ENCODE data around the gene RNF144A.

DNA sequence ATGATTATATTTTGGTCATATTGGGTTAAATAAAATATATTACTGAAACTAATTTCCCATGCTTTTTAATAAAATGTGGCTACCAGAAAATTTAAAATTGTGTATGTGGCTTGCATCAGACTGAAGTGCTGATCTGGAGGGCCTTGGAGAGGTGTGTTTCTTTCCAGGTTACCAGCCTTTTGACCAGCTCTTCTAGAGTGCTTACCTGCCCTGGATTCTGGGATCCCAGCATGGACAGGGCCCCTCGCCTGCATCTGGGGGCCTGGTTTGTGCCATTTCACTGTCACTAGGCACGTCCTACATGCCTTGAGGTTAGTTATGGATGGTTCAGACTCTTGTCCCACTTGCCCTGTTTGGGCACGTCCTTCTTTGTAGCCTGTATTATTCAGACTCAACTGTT lies 10.5 kb downstream of the RNF144A start:
- TF ChIP-seq POLR2A (IDR thresholded peaks at IDR 0.05) = no peak
- TF ChIP-seq, protein P1, sequence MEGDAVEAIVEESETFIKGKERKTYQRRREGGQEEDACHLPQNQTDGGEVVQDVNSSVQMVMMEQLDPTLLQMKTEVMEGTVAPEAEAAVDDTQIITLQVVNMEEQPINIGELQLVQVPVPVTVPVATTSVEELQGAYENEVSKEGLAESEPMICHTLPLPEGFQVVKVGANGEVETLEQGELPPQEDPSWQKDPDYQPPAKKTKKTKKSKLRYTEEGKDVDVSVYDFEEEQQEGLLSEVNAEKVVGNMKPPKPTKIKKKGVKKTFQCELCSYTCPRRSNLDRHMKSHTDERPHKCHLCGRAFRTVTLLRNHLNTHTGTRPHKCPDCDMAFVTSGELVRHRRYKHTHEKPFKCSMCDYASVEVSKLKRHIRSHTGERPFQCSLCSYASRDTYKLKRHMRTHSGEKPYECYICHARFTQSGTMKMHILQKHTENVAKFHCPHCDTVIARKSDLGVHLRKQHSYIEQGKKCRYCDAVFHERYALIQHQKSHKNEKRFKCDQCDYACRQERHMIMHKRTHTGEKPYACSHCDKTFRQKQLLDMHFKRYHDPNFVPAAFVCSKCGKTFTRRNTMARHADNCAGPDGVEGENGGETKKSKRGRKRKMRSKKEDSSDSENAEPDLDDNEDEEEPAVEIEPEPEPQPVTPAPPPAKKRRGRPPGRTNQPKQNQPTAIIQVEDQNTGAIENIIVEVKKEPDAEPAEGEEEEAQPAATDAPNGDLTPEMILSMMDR (IDR thresholded peaks at IDR 0.05) = no peak
